Measurements from ENCODE around the gene LPIN2.
"Not testable (repeated sequence)": the region's sequence is repeated elsewhere in the genome, so short reads cannot be mapped to it uniquely, and the experiment has no call there.

The LPIN2 gene, protein sequence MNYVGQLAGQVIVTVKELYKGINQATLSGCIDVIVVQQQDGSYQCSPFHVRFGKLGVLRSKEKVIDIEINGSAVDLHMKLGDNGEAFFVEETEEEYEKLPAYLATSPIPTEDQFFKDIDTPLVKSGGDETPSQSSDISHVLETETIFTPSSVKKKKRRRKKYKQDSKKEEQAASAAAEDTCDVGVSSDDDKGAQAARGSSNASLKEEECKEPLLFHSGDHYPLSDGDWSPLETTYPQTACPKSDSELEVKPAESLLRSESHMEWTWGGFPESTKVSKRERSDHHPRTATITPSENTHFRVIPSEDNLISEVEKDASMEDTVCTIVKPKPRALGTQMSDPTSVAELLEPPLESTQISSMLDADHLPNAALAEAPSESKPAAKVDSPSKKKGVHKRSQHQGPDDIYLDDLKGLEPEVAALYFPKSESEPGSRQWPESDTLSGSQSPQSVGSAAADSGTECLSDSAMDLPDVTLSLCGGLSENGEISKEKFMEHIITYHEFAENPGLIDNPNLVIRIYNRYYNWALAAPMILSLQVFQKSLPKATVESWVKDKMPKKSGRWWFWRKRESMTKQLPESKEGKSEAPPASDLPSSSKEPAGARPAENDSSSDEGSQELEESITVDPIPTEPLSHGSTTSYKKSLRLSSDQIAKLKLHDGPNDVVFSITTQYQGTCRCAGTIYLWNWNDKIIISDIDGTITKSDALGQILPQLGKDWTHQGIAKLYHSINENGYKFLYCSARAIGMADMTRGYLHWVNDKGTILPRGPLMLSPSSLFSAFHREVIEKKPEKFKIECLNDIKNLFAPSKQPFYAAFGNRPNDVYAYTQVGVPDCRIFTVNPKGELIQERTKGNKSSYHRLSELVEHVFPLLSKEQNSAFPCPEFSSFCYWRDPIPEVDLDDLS

GRCh38 chr18:3013024-3013804 lies at the start of gene LPIN2:
LPIN2 (minus strand) TSS chr18:3013144; CDS start chr18:2960840, 52,304 bp downstream.
- peak; percentile 34 for DNase-seq

GRCh38 chr18:3061581-3062312 lies 48.8 kb upstream of the LPIN2 start:
- no peak for DNase-seq

- no peak for DNase-seq
Measured at GRCh38 chr18:3060667-3061580, 48.0 kb upstream of the LPIN2 start.

- DNase-seq = no peak
Measured at GRCh38 chr18:3059272-3059671, 46.3 kb upstream of the LPIN2 start.

DNA sequence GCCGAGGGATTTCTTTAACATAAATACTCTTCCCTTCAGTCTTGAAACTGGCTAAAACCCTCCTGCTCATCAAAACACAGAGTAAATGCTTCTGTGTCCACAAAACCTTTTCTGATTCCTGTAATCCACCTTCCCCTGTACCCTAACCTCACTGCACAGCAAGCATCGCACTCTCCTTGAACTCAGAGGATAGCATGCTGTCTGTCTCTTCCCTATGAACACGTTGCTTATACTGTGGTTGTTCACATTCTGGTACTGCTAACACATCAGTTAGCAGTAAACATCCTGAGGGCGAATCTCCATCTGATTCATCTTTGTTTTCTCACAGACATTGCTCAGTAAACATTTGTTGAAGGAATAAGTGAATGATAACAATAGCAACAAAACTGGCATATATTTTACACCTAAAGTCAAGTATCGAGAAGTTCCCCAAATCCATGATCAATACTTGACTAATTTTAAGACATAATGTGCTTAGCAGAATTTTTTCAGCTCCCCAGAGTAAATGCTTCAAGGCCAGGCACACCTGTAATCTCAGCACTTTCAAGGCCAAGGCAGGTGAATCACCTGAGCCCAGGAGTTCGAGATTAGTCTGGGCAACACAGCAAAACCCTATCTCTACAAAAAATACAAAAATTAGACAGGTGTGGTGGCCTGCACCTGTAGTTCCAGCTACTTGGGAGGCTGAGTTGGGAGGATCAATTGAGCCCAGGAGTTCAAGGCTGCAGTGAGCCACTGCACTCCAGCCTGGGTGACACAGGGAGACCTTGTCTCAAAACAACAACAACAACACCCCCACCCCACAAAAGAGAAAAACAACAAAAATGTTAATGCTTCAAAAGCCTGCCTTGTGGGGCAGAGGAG lies 45.6 kb upstream of the LPIN2 start:
- no peak for DNase-seq

- DNase-seq = no peak
Measured at GRCh38 chr18:3057526-3057925, 44.6 kb upstream of the LPIN2 start.

GRCh38 chr18:3056311-3056710 lies 43.4 kb upstream of the LPIN2 start:
- no peak for DNase-seq

- DNase-seq = no peak
Measured at GRCh38 chr18:3055816-3056215, 42.9 kb upstream of the LPIN2 start.

GRCh38 chr18:3055186-3055728 lies 42.3 kb upstream of the LPIN2 start:
- DNase-seq = no peak

DNA sequence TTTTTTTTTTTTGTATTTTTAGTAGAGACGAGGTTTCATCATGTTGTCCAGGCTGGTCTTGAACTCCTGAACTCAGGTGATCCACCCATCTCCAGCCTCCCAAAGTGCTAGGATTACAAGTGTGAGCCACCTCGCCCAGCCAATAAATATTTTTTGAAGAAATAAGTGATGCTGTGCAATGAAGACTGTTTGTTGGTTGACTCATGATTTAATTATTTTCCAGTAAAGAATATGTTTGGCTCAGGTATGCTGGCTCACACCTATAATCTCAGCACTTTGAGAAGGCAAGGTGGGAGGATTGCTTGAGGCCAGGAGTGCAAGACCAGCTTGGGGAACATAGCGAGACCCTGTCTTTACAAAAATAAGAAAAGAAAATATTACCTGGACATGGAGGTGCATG lies 41.8 kb upstream of the LPIN2 start:
- DNase-seq = no peak

DNA sequence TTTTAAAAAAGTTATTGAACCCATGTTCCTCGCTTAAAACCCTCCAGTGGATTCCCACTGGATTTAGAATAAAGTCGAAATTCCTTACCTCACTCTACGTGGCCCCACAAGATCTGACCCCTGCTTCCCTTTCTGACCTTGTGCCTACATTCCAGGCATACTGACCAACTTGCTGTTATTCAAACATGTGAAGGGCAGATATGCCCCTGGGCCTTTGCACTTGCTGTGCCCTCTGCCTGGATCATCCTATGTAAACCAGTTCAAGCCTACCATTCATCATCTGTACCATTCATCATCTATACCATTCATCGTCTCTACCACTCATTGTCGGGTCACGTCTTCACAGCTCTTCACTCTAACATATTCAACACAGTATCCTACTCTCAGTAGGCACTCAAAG lies 41.3 kb upstream of the LPIN2 start:
- no peak for DNase-seq

DNA sequence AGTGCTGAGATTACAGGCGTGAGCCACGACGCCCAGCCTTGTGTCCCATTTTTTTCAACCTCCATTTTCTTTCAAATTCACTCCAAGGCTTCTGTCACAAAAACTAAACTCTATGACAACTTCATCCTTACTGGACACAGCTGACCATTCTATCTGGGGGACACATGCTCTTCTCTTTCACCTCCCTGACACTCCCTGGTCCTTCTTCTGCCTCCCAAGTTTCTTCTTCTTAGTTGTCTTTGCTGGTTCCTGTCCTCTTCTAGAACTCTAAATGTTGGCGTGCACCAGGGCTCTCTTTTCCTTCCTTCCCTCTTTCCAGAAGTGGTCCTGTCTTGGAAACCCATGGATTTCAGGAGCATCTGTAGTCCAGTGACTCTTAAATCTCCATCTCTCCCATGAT lies 40.1 kb upstream of the LPIN2 start:
- no peak for DNase-seq

GRCh38 chr18:3052411-3052758 lies 39.4 kb upstream of the LPIN2 start:
- DNase-seq = no peak

- no peak for DNase-seq
Measured at GRCh38 chr18:3051718-3052410, 38.9 kb upstream of the LPIN2 start.

DNA sequence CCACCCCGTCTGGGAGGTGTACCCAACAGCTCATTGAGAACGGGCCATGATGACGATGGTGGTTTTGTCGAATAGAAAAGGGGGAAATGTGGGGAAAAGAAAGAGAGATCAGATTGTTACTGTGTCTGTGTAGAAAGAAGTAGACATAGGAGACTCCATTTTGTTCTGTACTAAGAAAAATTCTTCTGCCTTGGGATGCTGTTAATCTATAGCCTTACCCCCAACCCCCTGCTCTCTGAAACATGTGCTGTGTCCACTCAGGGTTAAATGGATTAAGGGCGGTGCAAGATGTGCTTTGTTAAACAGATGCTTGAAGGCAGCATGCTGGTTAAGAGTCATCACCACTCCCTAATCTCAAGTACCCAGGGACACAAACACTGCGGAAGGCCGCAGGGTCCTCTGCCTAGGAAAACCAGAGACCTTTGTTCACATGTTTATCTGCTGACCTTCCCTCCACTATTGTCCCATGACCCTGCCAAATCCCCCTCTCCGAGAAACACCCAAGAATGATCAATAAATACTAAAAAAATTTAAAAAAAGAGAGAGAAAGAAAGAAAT lies 37.0 kb upstream of the LPIN2 start:
- DNase-seq = not testable (repeated sequence)

- DNase-seq = no peak
Measured at GRCh38 chr18:3048820-3049349, 35.9 kb upstream of the LPIN2 start.

DNA sequence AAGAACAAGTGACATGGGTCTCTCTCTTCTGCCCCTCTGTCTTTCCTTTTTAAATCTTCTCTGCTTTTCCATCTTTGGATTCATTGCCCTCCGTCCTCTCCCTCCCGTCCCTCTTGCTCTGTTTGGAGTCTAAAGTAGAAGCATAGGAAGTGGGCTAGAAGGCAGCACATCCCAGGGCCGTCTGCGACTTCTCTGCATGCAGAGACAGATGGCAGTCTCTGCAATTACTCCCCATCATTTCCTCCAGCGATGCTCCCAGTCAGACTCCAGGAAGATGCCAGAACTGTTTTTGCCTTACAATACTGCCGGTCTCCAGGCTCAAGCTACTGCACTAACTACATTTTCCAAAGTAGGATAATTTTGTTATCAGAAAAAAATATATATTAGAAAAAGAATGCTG lies 35.2 kb upstream of the LPIN2 start:
- no peak for DNase-seq

DNA sequence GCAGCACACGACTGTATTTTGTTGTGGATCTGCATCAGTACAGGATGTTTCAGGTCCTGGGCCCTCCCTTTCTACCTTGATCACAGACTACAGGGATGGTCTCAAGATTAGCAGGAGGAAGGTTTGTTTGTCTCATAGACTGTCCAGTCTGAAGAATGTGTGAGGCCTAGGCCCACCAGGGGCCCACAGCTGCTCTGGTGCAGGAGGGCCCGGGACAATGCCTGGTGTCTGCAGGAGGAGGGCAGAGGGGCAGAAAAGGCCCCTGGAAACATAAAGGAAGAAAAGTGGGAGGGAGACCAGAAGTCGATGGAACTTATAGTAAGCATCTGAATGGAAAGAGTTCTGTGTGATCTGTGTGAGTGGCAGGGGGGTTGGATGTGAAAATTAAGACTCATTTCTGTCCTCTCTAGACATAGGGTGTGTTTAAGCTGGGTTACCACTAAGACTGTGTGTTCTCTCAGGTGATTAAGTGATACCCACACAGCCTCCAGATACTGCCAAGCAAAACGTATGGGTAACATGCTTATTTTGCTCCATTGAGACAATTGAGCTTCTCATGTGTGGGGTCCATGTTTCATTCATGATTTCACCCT lies 33.4 kb upstream of the LPIN2 start:
- DNase-seq = no peak
